Endothelial cell of umbilical vein (primary cell): ENCODE results near the gene SLC6A2. TPM values are rescaled to one million over a fixed set of nuclear protein-coding genes. Genes with fewer than 3 reads are reported as not detected.

Experiments
- BruUV-seq: library from RNA; stranded (reverse); fragments of 400-500 nt; replicated peaks from 2 replicates; lab custom pipeline; 2021; lab: Mats Ljungman, UMichigan
- CTCF ChIA-PET: fragments of 300-600, 350-600 bp; sonication (Branson Sonifier 250); formaldehyde crosslinking; loops from one replicate; lab custom pipeline; 2021; ENCODE audit warnings: antibody characterized with exemption, inconsistent platforms; lab: Charles Lee
- POLR2A ChIA-PET: fragments of 300-600, 350-600 bp; sonication (Branson Sonifier 250); formaldehyde crosslinking; loops from one replicate; lab custom pipeline; 2021; ENCODE audit warnings: antibody characterized with exemption, inconsistent platforms; lab: Charles Lee
- DNase-seq: peaks from one replicate; pipeline ENCODE4 v3.0.0-alpha.2; 2011; ENCODE audit warnings: low read depth, low spot score
- FAIRE-seq: peaks from 2 replicates; lab custom pipeline; 2011; peaks lifted over from hg19 to GRCh38; lab: Jason Lieb, UNC
- H2AFZ ChIP-seq: 2 replicates; pipeline ENCODE4 v1.6.0; 2012; ENCODE audit warnings: low read depth, low read length, control low read depth, inconsistent platforms
- H3K27ac ChIP-seq: 2 replicates; pipeline ENCODE4 v1.5.1; 2011; ENCODE audit warnings: low read depth, mild to moderate bottlenecking, control low read depth, low read length, moderate library complexity; ENCODE audit not compliant: insufficient read depth
- H3K27me3 ChIP-seq, 2 experiments: 2 replicates each; pipeline versions ENCODE4 v1.6.0 to v1.6.1; 2011; ENCODE audit warnings: low read length in 2 of 2, mixed read lengths in 1 of 2; ENCODE audit not compliant: control insufficient read depth in 2 of 2, insufficient read depth in 2 of 2
- H3K36me3 ChIP-seq, 2 experiments: 2 replicates in 1 of 2; 3 replicates in 1 of 2; pipeline ENCODE4 v1.5.1; 2011; ENCODE audit warnings: low read length in 2 of 2, mild to moderate bottlenecking in 1 of 2, moderate library complexity in 1 of 2; ENCODE audit not compliant: control insufficient read depth in 2 of 2, insufficient read depth in 2 of 2; ENCODE audit errors: extremely low read depth in 1 of 2
- H3K4me1 ChIP-seq: 3 replicates; pipeline ENCODE4 v1.5.1; 2011; ENCODE audit warnings: mild to moderate bottlenecking, low read length; ENCODE audit not compliant: control insufficient read depth, insufficient read depth; ENCODE audit errors: extremely low read depth
- H3K4me2 ChIP-seq: 2 replicates; pipeline ENCODE4 v1.6.1; 2011; ENCODE audit warnings: low read length, control low read depth, mixed read lengths; ENCODE audit not compliant: insufficient read depth
- H3K4me3 ChIP-seq, 3 experiments: fragments of 200-600 bp in 1 of 3; sonication (generic), shearing (Covaris generic) in 1 of 3; replicated peaks in 1 of 3; 2 replicates each; pipeline ENCODE4 v1.5.1; 2011 to 2016; ENCODE audit warnings: control low read depth in 3 of 3, low read length in 3 of 3, mild to moderate bottlenecking in 2 of 3, inconsistent platforms in 1 of 3, low read depth in 1 of 3, moderate library complexity in 1 of 3; ENCODE audit not compliant: insufficient read depth in 1 of 3
- H3K79me2 ChIP-seq: 2 replicates; pipeline ENCODE4 v1.6.0; 2012; ENCODE audit warnings: low read length, inconsistent platforms; ENCODE audit not compliant: control insufficient read depth, insufficient read depth
- H3K9ac ChIP-seq: replicated peaks from 2 replicates; pipeline ENCODE3; 2011; ENCODE audit warnings: low read length, control low read depth; ENCODE audit not compliant: insufficient read depth; ENCODE audit errors: extremely low read depth
- H3K9me1 ChIP-seq: replicated peaks from 3 replicates; pipeline ENCODE4 v1.6.0; 2011; ENCODE audit warnings: mild to moderate bottlenecking, low read length; ENCODE audit not compliant: control insufficient read depth, insufficient read depth; ENCODE audit errors: extremely low read depth
- H3K9me3 ChIP-seq: replicated peaks from 2 replicates; pipeline ENCODE4 v1.5.1; 2012; ENCODE audit warnings: low read length, inconsistent platforms; ENCODE audit not compliant: control insufficient read depth, insufficient read depth
- H4K20me1 ChIP-seq: replicated peaks from 2 replicates; pipeline ENCODE3; 2011; ENCODE audit warnings: mild to moderate bottlenecking, low read length; ENCODE audit not compliant: control insufficient read depth, insufficient read depth; ENCODE audit errors: extremely low read depth
- CTCF ChIP-seq, 2 donors: IDR thresholded peaks; 1 replicate in 1 of 2; 2 replicates in 1 of 2; pipeline ENCODE4 v1.5.1; 2011; ENCODE audit warnings: low read length in 2 of 2, mild to moderate bottlenecking in 2 of 2, moderate library complexity in 2 of 2, control low read depth in 1 of 2, inconsistent platforms in 1 of 2, low read depth in 1 of 2; ENCODE audit not compliant: insufficient read depth in 1 of 2; ENCODE audit errors: extremely low read depth in 1 of 2
- EZH2 ChIP-seq: IDR thresholded peaks from 2 replicates; pipeline ENCODE4 v1.6.1; 2012; ENCODE audit warnings: borderline replicate concordance, low read depth, mild to moderate bottlenecking, moderate library complexity, low read length, inconsistent platforms; ENCODE audit not compliant: severe bottlenecking
- FOS ChIP-seq: IDR thresholded peaks from 2 replicates; pipeline ENCODE4 v1.6.1; 2011; ENCODE audit warnings: mild to moderate bottlenecking, low read length, moderate library complexity, borderline replicate concordance; ENCODE audit not compliant: insufficient read depth
- GATA2 ChIP-seq: IDR thresholded peaks from 2 replicates; pipeline ENCODE4 v1.7.0; 2011; ENCODE audit warnings: low read depth, mild to moderate bottlenecking, moderate library complexity, mixed read lengths, low read length; ENCODE audit not compliant: insufficient read length, insufficient read depth
- JUN ChIP-seq: IDR thresholded peaks from 2 replicates; pipeline ENCODE4 v1.6.1; 2011; ENCODE audit warnings: borderline replicate concordance, low read depth; ENCODE audit not compliant: insufficient read length, insufficient read depth
- MAX ChIP-seq: IDR thresholded peaks from 2 replicates; pipeline ENCODE4 v1.6.1; 2011; ENCODE audit not compliant: insufficient read depth, insufficient read length
- MYC ChIP-seq: IDR thresholded peaks from one replicate; pipeline ENCODE4 v1.6.1; 2011; ENCODE audit warnings: mild to moderate bottlenecking, low read depth, low read length
- POLR2A ChIP-seq: IDR thresholded peaks from 2 replicates; pipeline ENCODE4 v1.6.1; 2012; ENCODE audit warnings: low read depth, mild to moderate bottlenecking, control low read depth, low read length
- POLR2AphosphoS5 ChIP-seq: IDR thresholded peaks from 2 replicates; pipeline ENCODE4 v1.6.1; 2012; ENCODE audit warnings: low read depth, mild to moderate bottlenecking, control low read depth, low read length, moderate library complexity; ENCODE audit not compliant: insufficient read depth
- dilution Hi-C: fragments of 300-500 bp; cut with MboI; formaldehyde crosslinking; loops from one replicate; pipeline ENCODE4 v1.15.0; 2019; ENCODE audit warnings: low sequenced_read_pairs; ENCODE audit not compliant: extremely low pct_ligation_motif_present
- intact Hi-C: fragments of 100-400 bp; cut with micrococcal nuclease; formaldehyde crosslinking; loops from one replicate; pipeline ENCODE4 v1.10.0; 2022
- polyA plus RNA-seq, 4 experiments: library from polyadenylated mRNA; depleted of rRNA in 3 of 4; stranded (reverse) in 3 of 4; unstranded in 1 of 4; fragments of >200 nt; gene quantifications; 2 replicates each; pipeline versions ENCODE4 v1.2.1 to v1.2.3, GENCODE V29; 2011 to 2012; ENCODE audit warnings: missing spikeins in 1 of 4
- total RNA-seq: library from RNA; stranded (reverse); gene quantifications from 2 replicates; pipeline ENCODE4 v1.2.3, GENCODE V29; 2021

The SLC6A2 gene
- total and polyA plus RNA-seq, 2 donors (not counting 3 experiments of a cell fraction or from before 2014, with no cell fraction given), result not detected

- POLR2A ChIA-PET, result no interaction called here
- dilution Hi-C loops (no loop called here), intact Hi-C loops (loop anchor here (1.0 kb wide), 2 partner anchors 49 to 54 kb away; no protein-coding TSS in a partner anchor)
- no peaks in the 10 kb centered on the region for H3K79me2 ChIP-seq
- DNase-seq, result peak; percentile 72
- peak; percentile 40 for FAIRE-seq
- H3K36me3 ChIP-seq, result no peaks in the 10 kb centered on the region
- peak overlapping the region; percentile 64 for H3K27ac ChIP-seq
- H3K9me1 ChIP-seq, result no peaks in the 10 kb centered on the region
- TF ChIP-seq FOS, result peak; percentile 70
- TF ChIP-seq EZH2, result no peak
- peak; percentile 55 for TF ChIP-seq GATA2
- H4K20me1 ChIP-seq, result no peaks in the 10 kb centered on the region
- H3K9me3 ChIP-seq, result no peaks in the 10 kb centered on the region
- peak overlapping the region in 1 of 3 experiments; percentile 18 for H3K4me3 ChIP-seq
- H3K4me1 ChIP-seq, result peaks cover 22% of the 10 kb centered on the region
- peak overlapping the region; percentile 30 for H3K9ac ChIP-seq
- CTCF ChIA-PET, result no interaction called here
- peak overlapping the region; percentile 14 for H2AFZ ChIP-seq
- no peaks in the 10 kb centered on the region for H3K27me3 ChIP-seq
- peak overlapping the region; percentile 62 for H3K4me2 ChIP-seq
- TSS peak; percentile 76 for BruUV-seq
Observed at GRCh38 chr16:55613613-55614335, 42.0 kb upstream of the SLC6A2 start.

GRCh38 chr16:55615071-55615470 is 40.7 kb upstream of the SLC6A2 start:
- Histone ChIP-seq H2AFZ (no peak overlapping the region), H3K4me2 (peak overlapping the region; percentile 62), H3K9me1 (no peaks in the 10 kb centered on the region), H3K27me3 (no peaks in the 10 kb centered on the region), H3K4me1 (peaks cover 22% of the 10 kb centered on the region), H3K4me3 (no peak overlapping the region), H3K36me3 (no peaks in the 10 kb centered on the region), H3K27ac (no peak overlapping the region), H3K9ac (no peak overlapping the region), H4K20me1 (no peaks in the 10 kb centered on the region), H3K79me2 (no peaks in the 10 kb centered on the region), H3K9me3 (no peaks in the 10 kb centered on the region)
- DNase-seq (peak; percentile 58), FAIRE-seq (no peak)
- TF ChIP-seq CTCF (IDR thresholded peaks at IDR 0.05; ENCODE audit: extremely low read depth in 1 of 2, insufficient read depth in 1 of 2, low read depth in 1 of 2, low read length in 2 of 2), result no peak
- TF ChIP-seq MYC, result no peak
- no peak for TF ChIP-seq GATA2
- no peak for TF ChIP-seq JUN
- no peak for TF ChIP-seq POLR2AphosphoS5
- TF ChIP-seq FOS, result no peak
- TF ChIP-seq EZH2, result no peak
- no peak for TF ChIP-seq MAX
- no peak for TF ChIP-seq POLR2A
- dilution Hi-C loops, result no loop called here
- ChIA-PET CTCF (interaction anchor here (0.5 to 1.0 kb wide), 2 partner anchors 56 to 87 kb away, joined by 3 read pairs; no protein-coding TSS in a partner anchor), POLR2A (no interaction called here)
- no TSS peak for BruUV-seq
- intact Hi-C loops, result no loop called here
